Bladder microvascular endothelial cell (primary cell): ENCODE measurements around the gene CXCL10. TPM values are rescaled to one million over a fixed set of nuclear protein-coding genes. Genes with fewer than 3 reads are reported as not detected.

Experiments
- total RNA-seq: library from RNA; depleted of rRNA; stranded (reverse); fragments of >200 nt; gene quantifications from 2 replicates; pipeline ENCODE4 v1.2.3, GENCODE V29; 2014

Gene CXCL10
- 1.1 and 5.5 TPM in 2 replicates for total RNA-seq

GRCh38 chr4:76023389-76023788 lies at the start of gene CXCL10:
Gene CXCL10, minus strand, starts transcription at chr4:76023497. Its CDS starts 66 bp downstream, at chr4:76023431.

GRCh38 chr4:76035799-76036380 lies 12.6 kb upstream of the CXCL10 start, which contains the start of gene CXCL11:
Gene CXCL11, minus strand, starts transcription at chr4:76036070. Its CDS starts 83 bp downstream, at chr4:76035987.

GRCh38 chr4:76007089-76007862 lies 16.0 kb downstream of the CXCL10 start, which contains the start of gene CXCL9:
Gene CXCL9, minus strand, starts transcription at chr4:76007509. Its CDS starts 60 bp downstream, at chr4:76007449.

Other genes starting within 250 kb of the CXCL10 start
- not detected in 2 replicates for gene PPEF2, start 121.0 kb downstream of the CXCL10 start, total RNA-seq
- 18.0 and 20.1 TPM in 2 replicates for gene NAAA, start 82.5 kb downstream of the CXCL10 start, total RNA-seq
- 16.4 and 28.9 TPM in 2 replicates for gene SDAD1, start 32.6 kb downstream of the CXCL10 start, total RNA-seq
- not detected in 2 replicates for gene CXCL9, start 16.0 kb downstream of the CXCL10 start, total RNA-seq
- gene CXCL11, start 12.6 kb upstream of the CXCL10 start, total RNA-seq: 1.5 and 5.7 TPM in 2 replicates
- gene ART3, start 51.2 kb upstream of the CXCL10 start, total RNA-seq: not detected in 2 replicates
- 44.0 and 50.3 TPM in 2 replicates for gene NUP54, start 124.9 kb upstream of the CXCL10 start, total RNA-seq
- 149 and 341 TPM in 2 replicates for gene SCARB2, start 190.3 kb upstream of the CXCL10 start, total RNA-seq
- 0.38 TPM in 1 of 2 replicates, not detected in the other for gene FAM47E, start 228.2 kb upstream of the CXCL10 start, total RNA-seq